Stimulated activated naive CD8-positive, alpha-beta T cell treated with anti-CD3 and anti-CD28 coated beads, Interleukin-15, Interleukin-2, amounts not matched to agents 100 U/mL and 50 U/mL, for 24 hours (primary cell): ENCODE data around the gene NTRK3.

Experiments
- ATAC-seq: fragments of 150-1000 bp; cut with Tn5 transposase; one replicate; pipeline ENCODE4 v1.10.0; 2021
- DNase-seq: peaks from one replicate; pipeline ENCODE4 v3.0.0; 2021

Gene NTRK3

GRCh38 chr15:88178631-88179030 lies 77.9 kb downstream of the NTRK3 start:
- ATAC-seq (no peak), DNase-seq (no peak)

- DNase-seq (no peak), ATAC-seq (no peak)
Observed at GRCh38 chr15:88177451-88177850, 79.1 kb downstream of the NTRK3 start.

- no peak for DNase-seq
- no peak for ATAC-seq
Observed at GRCh38 chr15:88174571-88174970, 82.0 kb downstream of the NTRK3 start.

- DNase-seq, result peak; percentile 15
- ATAC-seq, result no peak
Observed at GRCh38 chr15:88166082-88166993, 90.2 kb downstream of the NTRK3 start.

- ATAC-seq (no peak), DNase-seq (no peak)
Observed at GRCh38 chr15:88161636-88162035, 94.9 kb downstream of the NTRK3 start.

- ATAC-seq, result no peak
- no peak for DNase-seq
Observed at GRCh38 chr15:88155310-88155709, 101.2 kb downstream of the NTRK3 start.

GRCh38 chr15:88152672-88153071 lies 103.9 kb downstream of the NTRK3 start:
- DNase-seq (no peak), ATAC-seq (no peak)

- DNase-seq, result no peak
- ATAC-seq, result no peak
Observed at GRCh38 chr15:88147760-88148159, 108.8 kb downstream of the NTRK3 start.

- no peak for DNase-seq
- ATAC-seq, result no peak
Observed at GRCh38 chr15:88144921-88145653, 111.5 kb downstream of the NTRK3 start.

GRCh38 chr15:88142121-88142520 lies 114.4 kb downstream of the NTRK3 start:
- DNase-seq, result no peak
- ATAC-seq, result no peak

GRCh38 chr15:88141269-88141889 lies 115.2 kb downstream of the NTRK3 start:
- DNase-seq (no peak), ATAC-seq (no peak)

- DNase-seq, result no peak
- no peak for ATAC-seq
Observed at GRCh38 chr15:88140398-88140797, 116.1 kb downstream of the NTRK3 start.

GRCh38 chr15:88139936-88140335 lies 116.6 kb downstream of the NTRK3 start:
- DNase-seq (no peak), ATAC-seq (no peak)

- no peak for ATAC-seq
Observed at GRCh38 chr15:88133795-88134194, 122.7 kb downstream of the NTRK3 start.

GRCh38 chr15:88132499-88132898 lies 124.0 kb downstream of the NTRK3 start:
- no peak for DNase-seq
- ATAC-seq, result no peak

More at GRCh38 chr15:88133795-88134194, 122.7 kb downstream of the NTRK3 start:
- DNase-seq, result no peak

- no peak for DNase-seq
- ATAC-seq, result no peak
Observed at GRCh38 chr15:88131937-88132336, 124.6 kb downstream of the NTRK3 start.

GRCh38 chr15:88127432-88127790 lies 129.1 kb downstream of the NTRK3 start:
- DNase-seq (no peak), ATAC-seq (no peak)

- ATAC-seq (no peak), DNase-seq (no peak)
Observed at GRCh38 chr15:88126695-88127431, 129.7 kb downstream of the NTRK3 start.

GRCh38 chr15:88125576-88125975 lies 131.0 kb downstream of the NTRK3 start:
- DNase-seq, result no peak
- no peak for ATAC-seq

- no peak for ATAC-seq
- no peak for DNase-seq
Observed at GRCh38 chr15:88124199-88124598, 132.3 kb downstream of the NTRK3 start.

- ATAC-seq (no peak), DNase-seq (no peak)
Observed at GRCh38 chr15:88121968-88122530, 134.5 kb downstream of the NTRK3 start.

- ATAC-seq (no peak), DNase-seq (no peak)
Observed at GRCh38 chr15:88120026-88120425, 136.5 kb downstream of the NTRK3 start.
